Astrocyte (in vitro differentiated cells and primary cell): Measurements from ENCODE around the gene C9orf85.

ENCODE experiments used
- CTCF ChIP-seq: IDR thresholded peaks from 2 replicates; pipeline ENCODE4 v1.5.1; 2011; ENCODE audit warnings: low read depth, mild to moderate bottlenecking, inconsistent platforms, low read length, moderate library complexity; ENCODE audit not compliant: insufficient read depth
- EZH2 ChIP-seq: IDR thresholded peaks from 2 replicates; pipeline ENCODE4 v1.6.1; 2012; ENCODE audit warnings: mild to moderate bottlenecking, low read length, inconsistent platforms; ENCODE audit not compliant: insufficient read depth

GRCh38 chr9:71977003-71977402 is 65.6 kb downstream of the C9orf85 start:
- TF ChIP-seq CTCF, result no peak
- TF ChIP-seq EZH2, result no peak
